DMS53 treated with DMSO at 0.1 percent for 48 hours (cell line): Measurements from ENCODE around the gene TRPV2.
A peak's percentile ranks its signal among the peaks of the same experiment; 100 is the strongest.

ENCODE experiments used
- DNase-seq: peaks from one replicate; lab custom pipeline; 2025; ENCODE audit not compliant: unreplicated experiment; lab: John Stamatoyannopoulos, UW

Gene TRPV2

GRCh38 chr17:16453493-16453851 is 38.1 kb downstream of the TRPV2 start:
- DNase-seq, result no peak

GRCh38 chr17:16455997-16456741 is 40.8 kb downstream of the TRPV2 start:
- no peak for DNase-seq

- no peak for DNase-seq
These were observed 41.5 kb downstream of the TRPV2 start for GRCh38 chr17:16456742-16457316.

- DNase-seq, result no peak
These were observed 43.9 kb downstream of the TRPV2 start for GRCh38 chr17:16459271-16459670.

GRCh38 chr17:16459855-16460550 is 44.6 kb downstream of the TRPV2 start:
- no peak for DNase-seq

GRCh38 chr17:16460796-16461605 is 45.6 kb downstream of the TRPV2 start:
- DNase-seq, result no peak

GRCh38 chr17:16461606-16461866 is 46.2 kb downstream of the TRPV2 start:
- no peak for DNase-seq

- no peak for DNase-seq
These were observed 46.9 kb downstream of the TRPV2 start for GRCh38 chr17:16462070-16462864.

- peak; percentile 37 for DNase-seq
These were observed 48.3 kb downstream of the TRPV2 start for GRCh38 chr17:16463358-16464302.

GRCh38 chr17:16464303-16465051 is 49.1 kb downstream of the TRPV2 start:
- DNase-seq, result no peak

GRCh38 chr17:16465052-16465312 is 49.6 kb downstream of the TRPV2 start:
- DNase-seq, result no peak

GRCh38 chr17:16465861-16466338 is 50.5 kb downstream of the TRPV2 start:
- DNase-seq, result peak; percentile 30

- peak; percentile 47 for DNase-seq
These were observed 51.0 kb downstream of the TRPV2 start for GRCh38 chr17:16466407-16466806.

- DNase-seq, result no peak
These were observed 51.7 kb downstream of the TRPV2 start for GRCh38 chr17:16467044-16467443.

- DNase-seq, result no peak
These were observed 52.5 kb downstream of the TRPV2 start for GRCh38 chr17:16467886-16468285.

- DNase-seq, result no peak
These were observed 53.1 kb downstream of the TRPV2 start for GRCh38 chr17:16468428-16468992.

- DNase-seq, result no peak
These were observed 54.9 kb downstream of the TRPV2 start for GRCh38 chr17:16470265-16470664.

- DNase-seq, result no peak
These were observed 55.9 kb downstream of the TRPV2 start for GRCh38 chr17:16471295-16471694.

- DNase-seq, result no peak
These were observed 57.2 kb downstream of the TRPV2 start for GRCh38 chr17:16472539-16472938.
